T-helper 2 cell treated with Interferon-gamma antibody and Interleukin-4, amounts not matched to agents 5 μg/mL and 100 μg/mL, for 36 hours (primary cell): Measurements from ENCODE around the gene SYNE1.

Source experiments
- DNase-seq: peaks from one replicate; pipeline ENCODE4 v3.0.0; 2021; ENCODE audit warnings: low spot score
- H3K27ac Mint-ChIP-seq: one replicate; pipeline ENCODE4 v1.8.0; 2021; ENCODE audit warnings: mild to moderate bottlenecking, mixed read lengths
- H3K27me3 Mint-ChIP-seq: one replicate; pipeline ENCODE4 v1.8.0; 2021; ENCODE audit warnings: low read depth, mixed read lengths
- H3K36me3 Mint-ChIP-seq: one replicate; pipeline ENCODE4 v1.8.0; 2021; ENCODE audit warnings: low read depth, mixed read lengths
- H3K4me1 Mint-ChIP-seq: one replicate; pipeline ENCODE4 v1.8.0; 2021; ENCODE audit warnings: low read depth, mixed read lengths
- H3K4me3 Mint-ChIP-seq: one replicate; pipeline ENCODE4 v1.8.0; 2022; ENCODE audit warnings: mild to moderate bottlenecking, moderate library complexity, mixed read lengths
- H3K9me3 Mint-ChIP-seq: one replicate; pipeline ENCODE4 v1.8.0; 2021; ENCODE audit warnings: mixed read lengths

SYNE1 gene

GRCh38 chr6:152271776-152272464 is 365.2 kb downstream of the SYNE1 start:
- Mint-ChIP-seq H3K9me3 (no peaks in the 10 kb centered on the region), H3K4me1 (peaks cover 9% of the 10 kb centered on the region), H3K27me3 (no peaks in the 10 kb centered on the region), H3K36me3 (peaks cover 29% of the 10 kb centered on the region), H3K4me3 (no peak overlapping the region), H3K27ac (no peak overlapping the region)
- DNase-seq: no peak

GRCh38 chr6:152270301-152270925 is 366.7 kb downstream of the SYNE1 start:
- Mint-ChIP-seq H3K9me3 (no peaks in the 10 kb centered on the region), H3K27ac (no peak overlapping the region), H3K4me1 (peaks cover 9% of the 10 kb centered on the region), H3K27me3 (no peaks in the 10 kb centered on the region), H3K36me3 (peaks cover 31% of the 10 kb centered on the region), H3K4me3 (no peak overlapping the region)
- DNase-seq: no peak

GRCh38 chr6:152268846-152269442 is 368.2 kb downstream of the SYNE1 start:
- Mint-ChIP-seq H3K4me3 (no peak overlapping the region), H3K27ac (no peak overlapping the region), H3K4me1 (peaks cover 9% of the 10 kb centered on the region), H3K9me3 (no peaks in the 10 kb centered on the region), H3K36me3 (peaks cover 38% of the 10 kb centered on the region), H3K27me3 (no peaks in the 10 kb centered on the region)
- DNase-seq: no peak

GRCh38 chr6:152267967-152268845 is 369.0 kb downstream of the SYNE1 start:
- Mint-ChIP-seq H3K27ac (no peak overlapping the region), H3K27me3 (no peaks in the 10 kb centered on the region), H3K4me3 (no peak overlapping the region), H3K4me1 (peaks cover 9% of the 10 kb centered on the region), H3K36me3 (peaks cover 42% of the 10 kb centered on the region), H3K9me3 (peaks cover under 1% of the 10 kb centered on the region)
- DNase-seq: no peak

GRCh38 chr6:152265651-152266050 is 371.5 kb downstream of the SYNE1 start:
- no peak overlapping the region for H3K4me3 Mint-ChIP-seq
- H3K4me1 Mint-ChIP-seq: peaks cover 5% of the 10 kb centered on the region
- no peak overlapping the region for H3K27ac Mint-ChIP-seq
- no peaks in the 10 kb centered on the region for H3K27me3 Mint-ChIP-seq
- peaks cover 50% of the 10 kb centered on the region for H3K36me3 Mint-ChIP-seq
- DNase-seq: no peak
- H3K9me3 Mint-ChIP-seq: peaks cover 13% of the 10 kb centered on the region

GRCh38 chr6:152263582-152263981 is 373.6 kb downstream of the SYNE1 start:
- Mint-ChIP-seq H3K4me3 (no peak overlapping the region), H3K9me3 (peaks cover 13% of the 10 kb centered on the region), H3K4me1 (peaks cover 3% of the 10 kb centered on the region), H3K27me3 (no peaks in the 10 kb centered on the region), H3K27ac (no peak overlapping the region), H3K36me3 (peaks cover 53% of the 10 kb centered on the region)
- DNase-seq: no peak

GRCh38 chr6:152261179-152261578 is 376.0 kb downstream of the SYNE1 start:
- no peak for DNase-seq
- no peaks in the 10 kb centered on the region for H3K4me1 Mint-ChIP-seq
- no peaks in the 10 kb centered on the region for H3K27me3 Mint-ChIP-seq
- no peak overlapping the region for H3K27ac Mint-ChIP-seq
- H3K36me3 Mint-ChIP-seq: peaks cover 63% of the 10 kb centered on the region
- no peak overlapping the region for H3K4me3 Mint-ChIP-seq
- peaks cover 13% of the 10 kb centered on the region for H3K9me3 Mint-ChIP-seq

- Mint-ChIP-seq H3K4me1 (no peaks in the 10 kb centered on the region), H3K27ac (no peak overlapping the region), H3K36me3 (peaks cover 65% of the 10 kb centered on the region), H3K27me3 (no peaks in the 10 kb centered on the region), H3K9me3 (peaks cover 13% of the 10 kb centered on the region), H3K4me3 (no peak overlapping the region)
- DNase-seq: no peak
Observed at GRCh38 chr6:152259234-152259633, 377.9 kb downstream of the SYNE1 start.

- no peak for DNase-seq
- no peak overlapping the region for H3K27ac Mint-ChIP-seq
- no peak overlapping the region for H3K4me3 Mint-ChIP-seq
- H3K36me3 Mint-ChIP-seq: peaks cover 59% of the 10 kb centered on the region
- H3K27me3 Mint-ChIP-seq: no peaks in the 10 kb centered on the region
- no peaks in the 10 kb centered on the region for H3K4me1 Mint-ChIP-seq
- peaks cover 7% of the 10 kb centered on the region for H3K9me3 Mint-ChIP-seq
Observed at GRCh38 chr6:152257581-152257980, 379.6 kb downstream of the SYNE1 start.

GRCh38 chr6:152250127-152250526 is 387.0 kb downstream of the SYNE1 start:
- Mint-ChIP-seq H3K27ac (no peak overlapping the region), H3K9me3 (no peaks in the 10 kb centered on the region), H3K27me3 (no peaks in the 10 kb centered on the region), H3K4me3 (no peak overlapping the region), H3K36me3 (peaks cover 28% of the 10 kb centered on the region), H3K4me1 (no peaks in the 10 kb centered on the region)
- no peak for DNase-seq

GRCh38 chr6:152248980-152249379 is 388.2 kb downstream of the SYNE1 start:
- Mint-ChIP-seq H3K4me1 (no peaks in the 10 kb centered on the region), H3K27ac (no peak overlapping the region), H3K4me3 (no peak overlapping the region), H3K36me3 (peaks cover 25% of the 10 kb centered on the region), H3K27me3 (no peaks in the 10 kb centered on the region), H3K9me3 (no peaks in the 10 kb centered on the region)
- DNase-seq: no peak

GRCh38 chr6:152246554-152247337 is 390.4 kb downstream of the SYNE1 start:
- Mint-ChIP-seq H3K4me1 (no peaks in the 10 kb centered on the region), H3K4me3 (no peak overlapping the region), H3K9me3 (no peaks in the 10 kb centered on the region), H3K36me3 (peaks cover 29% of the 10 kb centered on the region), H3K27me3 (no peaks in the 10 kb centered on the region), H3K27ac (no peak overlapping the region)
- no peak for DNase-seq

- Mint-ChIP-seq H3K27me3 (no peaks in the 10 kb centered on the region), H3K27ac (no peak overlapping the region), H3K4me3 (no peak overlapping the region), H3K9me3 (no peaks in the 10 kb centered on the region), H3K4me1 (no peaks in the 10 kb centered on the region), H3K36me3 (peaks cover 40% of the 10 kb centered on the region)
- DNase-seq: no peak
Observed at GRCh38 chr6:152244998-152245630, 392.0 kb downstream of the SYNE1 start.
